Left kidney (tissue), 8 donors: ENCODE measurements around the gene UACA. TPM values are rescaled to one million over a fixed set of nuclear protein-coding genes. Genes with fewer than 3 reads are reported as not detected.
"Not testable (repeated sequence)": the region's sequence is repeated elsewhere in the genome, so short reads cannot be mapped to it uniquely, and the experiment has no call there.

Experiments used
- DNase-seq: peaks from one replicate; pipeline ENCODE4 v3.0.0-alpha.2; 2013
- long read RNA-seq, 8 donors: transcript quantifications; one replicate each; lab custom pipeline, GENCODE V29; 2026
- polyA plus RNA-seq: library from polyadenylated mRNA; unstranded; fragments of 120-200 nt; gene quantifications from one replicate; pipeline ENCODE4 v1.2.1, GENCODE V29; 2013; ENCODE audit not compliant: insufficient read length

UACA gene, protein sequence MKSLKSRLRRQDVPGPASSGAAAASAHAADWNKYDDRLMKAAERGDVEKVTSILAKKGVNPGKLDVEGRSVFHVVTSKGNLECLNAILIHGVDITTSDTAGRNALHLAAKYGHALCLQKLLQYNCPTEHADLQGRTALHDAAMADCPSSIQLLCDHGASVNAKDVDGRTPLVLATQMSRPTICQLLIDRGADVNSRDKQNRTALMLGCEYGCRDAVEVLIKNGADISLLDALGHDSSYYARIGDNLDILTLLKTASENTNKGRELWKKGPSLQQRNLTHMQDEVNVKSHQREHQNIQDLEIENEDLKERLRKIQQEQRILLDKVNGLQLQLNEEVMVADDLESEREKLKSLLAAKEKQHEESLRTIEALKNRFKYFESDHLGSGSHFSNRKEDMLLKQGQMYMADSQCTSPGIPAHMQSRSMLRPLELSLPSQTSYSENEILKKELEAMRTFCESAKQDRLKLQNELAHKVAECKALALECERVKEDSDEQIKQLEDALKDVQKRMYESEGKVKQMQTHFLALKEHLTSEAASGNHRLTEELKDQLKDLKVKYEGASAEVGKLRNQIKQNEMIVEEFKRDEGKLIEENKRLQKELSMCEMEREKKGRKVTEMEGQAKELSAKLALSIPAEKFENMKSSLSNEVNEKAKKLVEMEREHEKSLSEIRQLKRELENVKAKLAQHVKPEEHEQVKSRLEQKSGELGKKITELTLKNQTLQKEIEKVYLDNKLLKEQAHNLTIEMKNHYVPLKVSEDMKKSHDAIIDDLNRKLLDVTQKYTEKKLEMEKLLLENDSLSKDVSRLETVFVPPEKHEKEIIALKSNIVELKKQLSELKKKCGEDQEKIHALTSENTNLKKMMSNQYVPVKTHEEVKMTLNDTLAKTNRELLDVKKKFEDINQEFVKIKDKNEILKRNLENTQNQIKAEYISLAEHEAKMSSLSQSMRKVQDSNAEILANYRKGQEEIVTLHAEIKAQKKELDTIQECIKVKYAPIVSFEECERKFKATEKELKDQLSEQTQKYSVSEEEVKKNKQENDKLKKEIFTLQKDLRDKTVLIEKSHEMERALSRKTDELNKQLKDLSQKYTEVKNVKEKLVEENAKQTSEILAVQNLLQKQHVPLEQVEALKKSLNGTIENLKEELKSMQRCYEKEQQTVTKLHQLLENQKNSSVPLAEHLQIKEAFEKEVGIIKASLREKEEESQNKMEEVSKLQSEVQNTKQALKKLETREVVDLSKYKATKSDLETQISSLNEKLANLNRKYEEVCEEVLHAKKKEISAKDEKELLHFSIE (N-terminal part only)
- 120 TPM for polyA plus RNA-seq
- long read RNA-seq, donor 1, partial matches to known transcripts: 46 of 50 reads
- long read RNA-seq, donor 1, other reads (novel, unspliced or antisense): 0 of 50 reads
- long read RNA-seq, donor 2, transcript UACA-209 (2 exons, 1,304 nt): major isoform, 5 of 29 reads
- long read RNA-seq, donor 2, partial matches to known transcripts: 13 of 29 reads
- long read RNA-seq, donor 2, other reads (novel, unspliced or antisense): 6 of 29 reads
- long read RNA-seq, donor 3, partial matches to known transcripts: 10 of 11 reads
- long read RNA-seq, donor 3, other reads (novel, unspliced or antisense): 0 of 11 reads
- long read RNA-seq, donor 4, partial matches to known transcripts: 0 of 3 reads
- long read RNA-seq, donor 4, other reads (novel, unspliced or antisense): 0 of 3 reads
- long read RNA-seq, donor 5, partial matches to known transcripts: 9 of 13 reads
- long read RNA-seq, donor 5, other reads (novel, unspliced or antisense): 0 of 13 reads
- long read RNA-seq, donor 6, partial matches to known transcripts: 11 of 15 reads
- long read RNA-seq, donor 6, other reads (novel, unspliced or antisense): 0 of 15 reads
- long read RNA-seq, donor 7, transcript UACA-209 (2 exons, 1,304 nt): major isoform, 5 of 49 reads
- long read RNA-seq, donor 7, partial matches to known transcripts: 37 of 49 reads
- long read RNA-seq, donor 7, other reads (novel, unspliced or antisense): 0 of 49 reads
- long read RNA-seq, donor 8, partial matches to known transcripts: 5 of 10 reads
- long read RNA-seq, donor 8, other reads (novel, unspliced or antisense): 0 of 10 reads

DNA sequence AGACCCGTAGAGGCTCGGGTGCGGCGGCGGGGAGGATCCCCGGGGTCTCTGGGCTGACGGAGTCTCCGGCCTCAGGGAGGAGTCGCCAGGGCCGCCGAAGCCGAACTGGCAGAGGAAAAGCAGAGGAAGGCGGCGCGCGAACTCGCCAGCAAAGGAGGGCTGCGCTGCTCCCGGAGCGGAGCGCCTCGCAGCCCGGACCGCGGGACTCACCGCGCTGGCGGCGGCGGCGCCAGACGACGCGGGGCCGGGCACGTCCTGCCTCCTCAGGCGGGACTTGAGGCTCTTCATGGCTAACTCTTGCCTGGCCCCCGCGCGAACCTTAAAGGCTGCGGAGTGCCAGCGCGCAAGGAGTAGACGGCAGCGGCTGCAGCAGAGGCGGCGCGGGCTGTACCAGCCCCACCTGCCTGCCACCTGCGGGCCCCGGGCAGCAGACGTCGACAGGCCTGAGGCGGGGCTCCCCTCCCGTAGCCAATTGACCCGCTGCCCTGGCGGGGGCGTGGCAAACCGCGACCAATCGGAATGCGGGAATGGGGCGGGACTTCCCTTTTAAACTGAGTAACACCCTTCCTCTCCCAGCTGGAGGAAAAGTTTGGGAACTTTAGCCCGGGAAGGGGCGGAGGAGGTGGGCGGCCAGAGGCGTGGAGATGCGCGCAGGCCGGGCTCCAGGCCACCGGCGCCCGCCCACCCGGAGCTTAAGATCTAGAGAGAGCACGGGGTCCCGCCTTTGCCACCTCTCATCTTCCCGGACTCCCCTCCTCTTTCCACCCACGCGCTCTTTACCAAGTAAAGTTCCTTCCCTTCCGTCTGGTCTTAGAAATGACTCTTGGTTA is at the start of gene UACA:
UACA (minus strand) TSS at position 439 of the 830 bp plus-strand sequence; CDS start at position 288, 151 bp downstream.
- peak; percentile 99 for DNase-seq

DNA sequence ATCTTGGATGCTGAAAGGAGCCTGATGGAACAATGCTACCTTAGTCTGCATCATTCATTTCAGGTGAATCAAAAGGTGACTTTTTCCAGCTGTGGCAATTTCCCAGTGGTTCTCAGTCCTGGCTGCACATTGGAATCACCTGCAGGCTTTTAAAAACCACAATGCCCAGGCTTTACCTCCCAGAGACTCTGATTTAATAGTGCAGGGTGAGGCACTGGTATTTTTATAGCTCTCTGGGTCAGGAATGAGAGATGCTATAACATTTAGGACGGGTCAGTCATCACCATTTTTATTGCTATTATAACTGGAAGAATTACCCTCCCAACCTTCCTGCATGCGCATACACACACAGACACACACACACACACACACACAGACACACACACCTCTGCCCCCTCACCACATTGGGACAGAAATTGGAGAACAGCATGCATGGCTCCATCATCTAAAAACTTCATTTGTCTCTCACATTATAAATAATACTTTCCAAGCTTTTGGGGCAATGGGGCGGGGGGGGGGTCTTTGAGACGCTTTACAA is 49.5 kb upstream of the UACA start:
- no peak for DNase-seq

DNA sequence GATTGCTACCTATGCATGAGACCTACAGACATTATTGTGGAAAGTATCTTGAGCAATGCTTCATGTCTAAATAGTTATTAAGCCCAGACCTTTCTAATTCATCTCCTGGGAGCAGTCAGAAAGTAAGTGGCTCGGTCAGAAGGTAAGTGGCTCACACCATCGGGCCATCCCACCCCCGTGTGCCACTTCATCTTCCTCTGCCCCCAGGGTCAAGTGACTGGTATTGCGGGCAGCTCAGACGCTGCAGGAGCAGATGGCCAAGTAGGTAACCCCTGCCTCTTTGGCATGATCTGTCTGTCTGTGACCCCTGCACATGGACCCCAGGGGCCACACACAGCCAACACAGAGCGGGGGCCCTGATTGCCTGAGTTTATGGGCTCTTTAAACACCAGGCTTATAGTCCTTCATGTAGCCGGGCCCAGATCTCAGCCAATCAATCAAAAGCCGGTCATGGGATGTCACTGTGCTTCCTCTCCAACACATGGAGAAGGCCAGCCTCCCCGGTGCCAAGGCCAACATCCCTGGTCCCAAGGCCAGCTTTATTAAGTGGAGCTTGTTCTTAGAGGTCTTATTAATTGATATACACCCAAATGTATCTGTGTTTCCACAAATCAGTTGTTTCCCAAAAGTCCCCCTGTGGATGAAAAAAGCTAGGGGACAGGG is 47.7 kb upstream of the UACA start:
- DNase-seq: no peak

DNA sequence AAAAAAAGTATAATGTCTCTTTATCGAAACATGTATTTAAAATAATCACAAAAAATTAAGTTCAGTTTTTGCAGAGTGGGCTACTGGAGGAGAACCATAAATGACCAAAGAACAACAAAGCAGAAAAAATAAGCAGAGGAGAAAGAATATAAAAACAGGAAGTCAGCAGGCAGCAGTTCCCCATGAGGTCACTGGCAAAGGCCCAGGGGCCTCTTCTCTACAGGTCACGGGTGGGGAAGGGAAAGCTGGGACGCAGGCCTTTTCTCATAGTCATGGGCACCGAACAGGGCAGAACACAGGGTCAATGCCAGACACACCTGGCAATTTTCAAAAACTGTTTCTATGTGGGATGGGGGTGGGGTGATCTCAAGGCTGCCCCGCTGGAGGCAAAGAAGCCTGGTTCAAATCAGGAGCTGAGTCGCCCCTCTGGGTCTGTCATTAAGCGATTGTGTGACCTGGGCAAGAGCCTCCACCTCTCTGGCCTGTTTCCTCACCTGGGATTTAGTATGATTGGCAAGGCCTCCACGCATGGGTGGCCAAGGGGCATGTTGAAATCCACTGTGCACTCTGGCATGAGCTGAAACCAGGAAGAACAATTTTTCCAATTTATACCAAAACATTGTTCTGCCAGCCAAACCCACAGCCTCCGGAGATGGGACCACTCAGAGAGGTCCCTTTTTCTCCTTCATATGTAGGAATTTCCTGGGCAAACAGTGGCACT is 43.8 kb upstream of the UACA start:
- DNase-seq: no peak

DNA sequence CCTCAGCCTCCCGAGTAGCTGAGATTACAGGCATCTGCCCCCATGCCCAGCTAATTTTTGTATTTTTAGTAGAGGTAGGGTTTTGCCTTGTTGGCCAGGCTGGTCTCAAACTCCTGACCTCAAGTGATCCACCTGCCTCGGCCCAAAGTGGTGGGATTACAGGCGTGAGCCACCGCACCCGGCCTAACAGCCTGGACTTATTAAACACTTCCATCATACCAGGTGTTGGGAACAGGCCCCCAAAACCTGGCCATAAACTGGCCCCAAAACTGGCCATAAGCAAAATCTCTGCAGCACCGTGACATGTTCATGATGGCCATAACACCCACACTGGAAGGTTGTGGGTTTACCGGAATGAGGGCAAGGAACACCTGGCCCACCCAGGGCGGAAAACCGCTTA is 41.0 kb upstream of the UACA start:
- not testable (repeated sequence) for DNase-seq

- no peak for DNase-seq
Observed at GRCh38 chr15:70802629-70803028, 39.3 kb upstream of the UACA start.

- no peak for DNase-seq
Observed at GRCh38 chr15:70801109-70801508, 37.8 kb upstream of the UACA start.

- DNase-seq: peak; percentile 33
Observed at GRCh38 chr15:70799667-70800450, 36.5 kb upstream of the UACA start.

DNA sequence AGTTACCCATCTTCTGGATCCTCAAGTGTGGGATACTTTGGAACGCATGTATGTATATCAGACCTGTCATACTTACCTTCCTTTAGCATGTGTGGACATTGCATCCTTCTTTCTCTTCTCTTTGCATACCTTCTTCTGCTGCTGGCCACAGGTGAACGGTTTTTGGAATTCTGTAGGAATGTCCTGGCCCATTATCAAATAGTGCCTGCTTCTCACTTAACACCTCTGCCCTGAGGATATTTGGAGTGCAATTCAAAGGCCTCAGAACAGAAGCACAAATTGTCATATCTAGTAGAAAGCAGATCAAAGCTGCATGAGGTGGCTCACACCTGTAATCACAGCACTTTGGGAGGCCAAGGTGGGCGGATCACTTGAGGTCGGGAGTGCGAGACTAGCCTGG is 34.1 kb upstream of the UACA start:
- DNase-seq: no peak

- no peak for DNase-seq
Observed at GRCh38 chr15:70796516-70797310, 33.4 kb upstream of the UACA start.

DNA sequence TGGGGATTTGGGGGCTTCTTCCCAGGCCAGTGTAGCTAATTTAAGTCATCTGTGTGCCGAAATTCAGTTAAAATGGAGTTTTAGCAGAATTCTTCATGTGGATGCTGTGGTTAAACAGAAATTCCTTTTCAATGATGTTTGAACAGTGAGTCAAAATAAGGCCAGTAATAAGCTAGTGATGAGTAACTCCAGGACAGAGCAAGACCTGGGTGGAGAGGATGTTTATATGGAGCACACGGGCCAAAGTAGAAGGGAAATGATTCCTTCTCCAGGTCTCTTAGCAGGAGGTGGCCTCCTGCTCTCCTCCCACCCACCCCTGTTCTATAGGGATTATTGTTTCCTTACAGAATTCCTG is 31.9 kb upstream of the UACA start:
- DNase-seq: no peak

GRCh38 chr15:70794596-70795310 is 31.4 kb upstream of the UACA start:
- DNase-seq: no peak

GRCh38 chr15:70793694-70794093 is 30.3 kb upstream of the UACA start:
- DNase-seq: no peak

DNA sequence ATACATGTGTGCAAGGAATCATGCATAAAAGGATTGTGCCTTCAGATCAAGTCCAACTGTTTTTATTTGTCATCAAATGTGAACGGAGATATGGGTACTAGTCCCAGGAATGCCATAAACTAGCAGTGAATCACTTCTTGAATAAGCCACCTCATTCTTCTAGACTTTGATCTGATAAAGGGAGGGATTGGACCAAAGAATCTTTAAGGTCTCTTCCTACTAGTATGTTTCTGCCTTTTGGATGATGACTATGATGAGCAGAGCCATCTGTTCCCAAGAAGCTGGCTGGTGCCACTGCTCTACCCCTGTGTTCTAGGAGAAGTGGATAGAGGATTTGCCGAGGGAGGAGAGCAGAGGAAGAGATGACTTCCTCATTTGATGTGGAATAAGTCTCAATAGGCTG is 28.8 kb upstream of the UACA start:
- DNase-seq: no peak

DNA sequence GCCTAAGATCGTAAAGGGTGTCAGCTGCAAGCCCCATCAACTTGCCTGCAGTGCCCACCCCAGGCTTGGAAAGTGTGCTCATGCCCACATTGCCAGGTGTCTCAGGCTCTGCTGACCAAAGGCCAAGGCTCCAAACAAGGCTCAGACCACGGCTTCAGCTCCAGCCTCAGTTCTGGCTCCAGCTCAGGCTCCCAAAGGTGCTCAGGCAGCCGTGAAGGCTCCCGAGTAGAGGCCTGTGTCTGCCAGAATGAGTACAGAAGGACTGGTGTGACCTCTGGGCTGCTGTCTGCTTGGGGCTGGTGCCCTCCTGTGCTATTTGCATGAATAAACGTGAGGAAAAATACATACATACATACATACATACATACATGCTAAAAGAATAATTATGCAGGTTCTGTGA is 27.9 kb upstream of the UACA start:
- DNase-seq: no peak

- DNase-seq: no peak
Observed at GRCh38 chr15:70789213-70789612, 25.9 kb upstream of the UACA start.
